NCI-H1092 (cell line): Measurements from ENCODE around the gene PAX7.
"Not testable (repeated sequence)": the region's sequence is repeated elsewhere in the genome, so short reads cannot be mapped to it uniquely, and the experiment has no call there.

Source experiments
- DNase-seq: peaks from one replicate; lab custom pipeline; 2025; lab: John Stamatoyannopoulos, UW

Gene PAX7

DNA sequence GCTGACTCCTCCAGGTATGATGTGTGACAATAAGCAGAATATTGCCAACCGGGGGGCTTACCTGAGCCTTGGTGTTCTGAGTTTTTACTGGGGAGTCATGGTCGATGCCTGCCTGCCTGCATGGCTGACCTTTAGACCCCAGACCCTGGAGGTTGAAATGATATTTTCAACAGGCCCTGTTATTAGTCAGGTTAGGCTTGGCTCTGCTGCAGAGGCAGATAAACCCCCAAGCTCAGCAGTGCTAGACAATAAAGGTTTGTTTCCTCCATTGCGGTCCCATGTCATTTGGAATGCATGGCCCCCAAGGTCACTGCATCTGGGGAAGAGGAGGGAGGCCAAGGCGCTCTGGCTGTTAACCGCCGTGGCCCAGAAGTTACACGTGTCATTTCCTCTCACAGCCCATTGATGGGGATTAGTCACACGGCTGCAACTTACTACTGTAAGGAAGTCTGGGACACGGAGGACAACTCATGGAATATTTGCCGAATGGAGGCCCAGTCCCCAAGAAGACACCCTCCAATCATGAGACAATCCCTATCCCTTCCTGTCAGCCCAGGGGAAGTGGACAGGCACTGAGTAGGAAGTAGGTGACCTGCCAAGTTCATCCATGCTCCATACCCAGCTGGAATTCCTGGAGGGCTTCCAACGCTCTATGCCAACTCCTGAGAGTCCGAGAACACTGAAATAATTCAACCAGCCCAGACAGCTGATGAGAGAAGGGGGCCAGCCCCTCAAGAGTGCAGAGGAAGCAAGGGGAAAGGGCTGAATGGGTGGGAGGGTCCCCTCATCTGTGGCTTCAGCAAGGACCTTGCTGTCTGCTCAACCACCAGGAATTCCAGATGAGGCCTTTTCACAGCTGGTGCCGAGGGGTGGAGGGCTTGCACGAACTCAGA, 131.5 kb downstream of the PAX7 start:
- DNase-seq = no peak

DNA sequence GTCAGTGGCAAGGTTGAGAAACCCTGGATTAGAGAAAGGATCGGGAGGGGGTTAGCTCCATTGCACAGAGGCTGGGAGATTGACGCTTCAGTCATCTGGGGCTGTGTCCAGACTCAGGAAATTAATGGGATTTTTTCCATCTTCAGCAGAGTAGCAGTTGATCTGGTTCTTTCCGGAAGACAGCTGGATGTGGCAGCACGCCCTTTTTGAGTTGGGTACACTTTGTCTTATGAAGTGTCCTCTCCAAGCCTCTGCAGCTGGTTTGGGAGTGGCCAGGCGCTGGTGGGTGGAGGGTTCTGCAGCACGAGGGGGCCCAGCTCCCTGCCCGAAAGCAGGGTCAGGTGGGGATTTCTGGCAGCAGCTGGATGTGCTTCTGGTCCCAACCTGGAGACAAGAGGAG, 133.7 kb downstream of the PAX7 start:
- no peak for DNase-seq

DNA sequence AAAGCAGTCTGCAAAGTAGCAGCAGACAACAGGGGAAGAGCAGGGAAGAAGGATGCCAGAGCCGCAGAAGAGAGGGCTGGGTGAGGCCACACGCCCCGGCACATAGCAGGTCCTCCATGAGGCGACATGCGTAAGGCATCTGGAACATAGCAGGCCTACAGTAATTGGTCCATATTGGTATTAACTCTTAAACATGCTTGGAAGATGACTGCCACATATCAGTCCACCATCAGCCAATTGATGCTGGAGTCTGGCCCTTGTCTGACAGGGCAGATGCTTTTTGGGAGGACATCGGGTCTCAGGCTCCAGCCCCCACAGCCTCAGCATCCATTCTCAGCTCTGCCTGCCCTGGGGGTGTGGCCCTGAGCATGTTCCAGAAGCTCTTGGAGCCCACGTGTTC, 135.1 kb downstream of the PAX7 start:
- DNase-seq = no peak

DNA sequence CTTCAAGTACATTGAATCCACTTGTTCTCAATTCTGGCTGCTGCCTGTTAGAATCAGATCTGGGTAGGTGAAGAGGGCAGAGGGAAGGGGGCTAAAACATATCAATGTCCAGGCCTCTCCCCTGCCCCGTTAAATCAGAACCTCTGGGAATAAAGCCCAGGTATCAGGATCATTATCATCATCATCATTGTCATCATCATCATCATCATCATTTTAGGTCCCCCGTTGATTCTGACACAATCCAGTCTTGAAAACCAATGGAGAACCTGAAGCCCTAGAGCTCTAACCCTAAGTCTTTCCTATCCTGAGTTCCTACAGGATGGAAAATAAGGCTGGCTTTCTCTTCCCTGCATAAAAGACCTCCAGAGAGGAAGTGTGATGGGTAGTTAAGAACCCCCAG, 135.7 kb downstream of the PAX7 start:
- DNase-seq = no peak

DNA sequence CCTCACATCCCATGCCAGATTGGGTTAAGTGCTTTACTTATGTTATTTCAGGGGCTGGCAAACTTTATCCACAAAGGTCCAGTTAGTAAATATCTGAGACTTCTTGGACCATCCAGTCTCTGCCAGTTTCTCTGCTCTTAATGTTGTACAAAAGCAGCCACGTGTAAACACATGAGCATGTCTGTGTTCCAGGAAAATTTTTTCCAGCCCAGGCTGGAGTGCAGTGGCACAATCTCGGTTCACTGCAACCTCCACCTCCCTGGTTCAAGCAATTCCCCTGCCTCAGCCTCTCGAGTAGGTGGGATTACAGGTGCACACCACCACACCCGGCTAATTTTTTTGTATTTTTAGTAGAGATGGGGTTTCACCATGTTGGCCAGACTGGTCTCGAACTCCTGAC, 136.9 kb downstream of the PAX7 start:
- not testable (repeated sequence) for DNase-seq

DNA sequence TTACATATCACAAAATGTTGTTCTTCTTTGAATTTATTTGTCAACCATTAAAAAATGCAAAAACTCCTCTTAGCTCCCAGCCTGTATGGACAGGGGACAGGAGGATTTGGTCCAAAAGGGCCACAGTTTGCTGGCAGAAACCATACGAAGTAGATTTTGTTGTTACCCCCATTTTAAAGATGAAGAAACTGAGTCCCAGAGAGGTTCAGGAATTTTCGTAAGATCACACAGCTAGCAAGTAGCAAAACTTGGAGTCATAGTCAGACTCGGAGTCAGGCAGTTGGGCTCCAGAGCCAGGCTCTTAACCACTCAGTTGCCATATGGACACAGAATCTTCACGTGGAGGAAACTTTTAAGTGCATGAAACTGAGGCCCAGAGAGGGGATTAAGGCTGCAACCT, 137.4 kb downstream of the PAX7 start:
- DNase-seq = no peak

DNA sequence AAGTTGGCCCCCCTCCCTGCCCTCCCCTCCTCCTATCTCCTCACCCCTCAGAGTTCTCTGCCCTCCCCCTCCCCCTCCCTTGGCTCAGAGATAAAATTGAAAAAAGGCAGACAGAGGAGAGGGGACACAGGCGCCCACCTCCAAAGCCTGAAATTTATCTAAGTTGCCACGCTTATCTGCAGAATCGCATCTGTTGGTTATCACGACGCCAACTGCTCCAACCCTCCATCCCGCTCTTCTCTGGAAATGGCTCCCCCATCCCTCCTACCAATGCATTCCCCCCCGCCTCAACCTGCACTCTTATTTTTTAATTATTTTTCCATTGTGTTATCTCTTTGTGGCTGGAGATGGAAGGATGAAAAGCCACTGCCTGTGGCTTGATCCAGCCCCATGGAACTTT, 138.5 kb downstream of the PAX7 start:
- no peak for DNase-seq

DNA sequence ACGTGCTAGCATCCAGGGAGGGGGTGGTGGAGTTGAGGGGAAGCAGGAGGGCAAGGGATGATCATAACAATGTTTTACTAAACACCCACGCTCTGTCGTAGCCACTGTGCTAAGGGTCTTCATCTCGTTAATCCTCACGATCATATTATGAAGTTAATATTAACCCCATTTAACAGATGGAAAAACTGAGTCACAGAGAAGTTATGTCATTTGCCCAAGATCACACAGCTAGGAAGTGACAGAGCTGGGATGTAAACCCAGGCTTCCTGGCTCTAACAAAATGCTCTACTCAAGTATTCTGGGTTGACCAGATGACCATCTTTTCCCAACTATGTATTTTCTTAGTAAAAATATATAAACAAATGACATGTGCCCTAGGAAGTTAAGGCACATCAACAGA, 140.2 kb downstream of the PAX7 start:
- DNase-seq = no peak

DNA sequence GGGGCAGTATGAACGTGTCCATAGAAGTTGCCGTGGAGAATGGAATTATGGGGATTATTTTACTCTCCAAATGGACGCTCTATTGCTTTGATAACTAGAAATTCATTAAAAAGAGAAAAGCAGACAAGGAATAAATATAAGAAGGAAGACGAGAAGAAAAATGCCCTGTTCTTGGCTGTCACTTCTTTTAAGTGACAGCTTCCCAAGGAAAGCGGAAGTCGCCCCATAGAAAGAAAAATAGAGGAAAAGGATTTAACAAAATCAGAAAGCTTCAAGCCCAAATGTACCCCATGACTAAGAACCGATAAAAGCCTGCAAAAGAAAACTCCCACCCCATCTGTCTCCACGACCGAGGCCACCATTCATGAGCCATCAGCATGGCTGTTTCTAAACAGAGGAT, 143.1 kb downstream of the PAX7 start:
- DNase-seq = no peak

DNA sequence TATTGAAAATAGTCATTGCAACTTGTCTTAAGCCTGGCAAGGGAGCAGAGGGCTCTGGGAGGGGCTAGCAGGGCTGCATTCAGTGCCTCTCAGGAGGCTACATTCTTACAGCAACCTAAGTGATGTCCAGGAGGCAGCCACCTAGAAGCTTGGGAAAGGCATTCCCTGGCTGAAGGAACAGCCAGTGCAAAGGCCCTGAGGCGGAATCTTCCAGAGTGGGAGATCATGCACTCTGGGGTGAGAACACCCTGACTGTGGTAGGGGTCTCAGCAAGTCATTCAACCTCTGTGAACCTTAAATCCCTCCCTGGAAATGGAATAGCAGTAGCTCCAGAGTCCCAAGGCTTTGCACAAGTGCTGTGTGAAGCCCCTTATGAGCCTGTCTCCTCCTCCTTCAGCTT, 144.7 kb downstream of the PAX7 start:
- no peak for DNase-seq

DNA sequence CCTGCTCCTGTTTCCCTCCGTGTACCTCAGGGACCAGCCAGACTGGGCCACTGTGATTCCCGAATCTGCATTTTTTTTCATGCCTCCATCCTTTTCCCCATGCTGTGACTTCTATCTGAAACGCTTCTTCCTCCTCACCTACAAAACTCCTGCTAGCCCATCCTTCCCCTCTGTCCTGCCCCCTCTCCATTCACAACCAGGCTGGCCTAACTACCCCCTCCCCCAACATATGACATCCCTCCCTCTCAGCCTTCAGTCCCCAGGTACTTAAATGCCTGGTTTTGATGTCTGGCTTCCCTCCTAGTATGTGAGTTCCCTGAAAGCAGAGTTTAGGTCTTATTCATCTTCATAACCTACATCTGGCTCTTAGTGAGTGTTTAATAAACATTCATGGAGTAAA, 146.1 kb downstream of the PAX7 start:
- no peak for DNase-seq

DNA sequence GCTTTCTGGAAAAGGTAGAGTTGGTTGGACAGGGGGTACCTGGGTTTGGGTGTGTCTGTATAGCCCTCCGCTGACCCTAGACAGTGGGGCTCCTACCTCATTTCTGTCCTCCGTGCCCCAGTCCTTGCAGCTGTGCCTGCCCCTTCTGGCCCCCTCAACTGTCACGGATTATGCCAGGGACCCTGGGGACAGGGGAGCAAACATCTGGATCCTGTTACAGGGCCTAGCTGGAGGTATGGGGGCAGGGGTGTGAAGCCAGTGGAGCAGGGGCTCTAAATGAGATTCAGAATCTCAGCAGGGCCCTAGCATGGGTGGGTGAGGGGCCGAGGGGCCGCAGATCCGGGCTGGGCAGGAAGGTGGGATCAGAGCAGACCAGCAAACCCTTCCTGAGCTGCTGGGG, 147.8 kb downstream of the PAX7 start:
- DNase-seq = no peak

DNA sequence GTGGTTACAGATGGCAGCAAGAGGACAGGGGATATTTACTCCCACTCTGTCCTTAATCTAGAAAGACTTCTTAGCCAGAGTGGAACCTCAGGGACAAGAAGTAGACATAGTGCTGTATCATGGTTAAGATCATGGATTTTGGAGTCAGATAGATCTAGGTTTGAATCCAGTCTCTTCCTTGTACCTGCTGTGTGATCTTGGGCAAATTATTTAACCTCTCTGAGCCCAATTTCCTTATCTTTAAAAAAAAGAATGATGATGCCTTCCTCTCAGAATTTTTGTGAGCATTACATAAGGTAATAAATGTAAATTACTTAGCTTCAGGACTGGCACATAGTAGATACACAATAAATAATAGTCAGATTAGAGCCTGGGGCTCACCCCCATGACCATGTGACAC, 150.4 kb downstream of the PAX7 start:
- no peak for DNase-seq

DNA sequence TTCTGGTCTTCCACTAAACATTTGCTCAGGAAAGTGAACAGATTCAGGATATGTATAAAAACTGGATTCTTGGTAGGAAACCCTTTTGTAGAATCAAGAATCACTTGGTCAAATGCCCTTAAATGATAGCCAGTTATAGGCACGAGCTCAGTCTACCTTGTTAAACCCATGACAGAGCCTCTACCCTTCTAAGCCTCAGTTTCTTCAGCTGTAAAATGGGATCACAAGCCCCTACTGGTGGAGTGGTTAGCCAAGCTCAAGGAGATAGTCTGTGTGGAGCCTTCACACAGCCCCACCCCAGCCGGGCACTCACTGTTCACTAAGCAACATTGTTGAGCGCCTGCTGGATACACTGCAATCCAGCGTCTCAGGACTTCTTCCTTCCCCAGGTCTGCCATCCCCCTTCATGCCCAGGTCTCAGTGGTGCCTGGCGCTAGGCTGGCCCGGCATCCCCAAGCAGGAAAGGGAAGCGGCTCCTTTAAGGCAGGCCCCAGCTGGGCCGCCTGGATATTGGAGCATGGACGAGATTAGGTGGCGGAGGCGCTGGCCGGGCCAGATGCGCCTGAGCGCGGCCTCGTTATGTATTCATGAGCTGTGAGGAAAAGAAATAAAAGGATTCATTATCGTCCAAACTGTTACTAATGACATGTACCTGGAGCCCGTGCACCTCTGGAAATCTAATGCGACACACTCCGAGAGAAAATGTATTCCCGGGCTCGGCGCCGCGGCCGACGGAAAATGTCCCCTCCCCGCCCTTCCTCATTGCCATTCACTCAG, 153.2 kb downstream of the PAX7 start:
- DNase-seq = no peak

DNA sequence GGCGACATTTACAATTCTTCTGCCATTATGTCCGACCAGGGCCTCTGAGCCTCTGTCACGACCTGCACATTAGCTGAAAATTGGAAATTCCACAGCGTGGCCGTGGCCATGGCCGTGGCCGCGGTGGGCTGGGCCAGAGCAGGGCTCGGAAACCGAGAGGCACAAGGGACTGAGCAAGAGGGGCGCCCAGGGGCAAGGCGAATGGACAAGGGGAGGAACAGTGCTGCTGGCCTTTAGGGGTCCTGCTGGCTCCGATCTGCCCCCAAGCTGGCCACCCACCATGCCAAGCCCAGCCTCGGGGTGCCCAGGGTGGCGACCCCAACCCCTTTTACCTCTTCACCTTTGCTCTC, 153.8 kb downstream of the PAX7 start:
- no peak for DNase-seq

DNA sequence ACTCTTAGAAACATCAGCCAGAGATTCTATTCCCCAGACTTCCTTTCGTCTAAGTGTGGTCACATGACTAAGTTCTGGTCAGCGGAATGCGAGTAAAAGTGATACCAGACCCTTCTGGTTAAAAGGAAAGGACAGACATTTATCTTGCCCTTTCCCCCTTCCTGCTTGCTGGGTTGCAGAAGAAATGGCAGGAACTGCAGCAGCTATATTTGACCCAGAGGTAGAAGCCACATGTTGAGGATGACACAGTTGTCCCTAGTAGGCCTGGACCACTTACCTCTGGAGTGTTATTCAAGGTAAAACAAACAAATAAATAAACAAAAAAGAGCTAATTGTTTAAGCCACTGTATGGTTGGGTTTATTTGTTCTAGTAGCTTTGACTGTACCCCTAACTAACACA, 155.5 kb downstream of the PAX7 start:
- DNase-seq = no peak

DNA sequence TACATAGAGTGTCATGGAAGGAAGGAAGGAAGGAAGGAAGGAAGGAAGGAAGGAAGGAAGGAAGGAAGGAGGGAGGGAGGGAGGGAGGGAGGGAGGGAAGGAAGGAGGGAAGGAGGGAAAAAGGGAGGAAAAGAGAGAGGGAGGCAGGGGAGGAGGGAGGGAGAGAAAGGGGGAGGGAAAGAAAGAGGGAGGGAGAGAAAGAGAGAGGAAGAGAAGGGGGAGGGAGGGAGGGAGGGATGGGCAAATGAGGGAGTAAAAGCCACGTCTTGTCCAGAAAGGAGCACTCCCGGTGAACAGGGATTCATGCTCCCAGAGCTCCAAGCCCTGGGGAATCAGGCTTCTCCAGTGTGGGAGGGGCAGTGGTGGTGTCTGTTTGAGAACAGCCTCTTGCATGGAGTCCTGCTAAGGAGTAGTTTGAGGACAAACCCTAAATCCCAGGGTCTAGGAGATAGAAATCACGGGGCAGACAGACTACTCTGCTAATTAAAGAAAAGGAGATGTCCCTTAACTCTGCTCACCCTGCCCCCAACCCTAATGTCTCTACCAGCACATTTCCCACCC, 157.3 kb downstream of the PAX7 start:
- no peak for DNase-seq

DNA sequence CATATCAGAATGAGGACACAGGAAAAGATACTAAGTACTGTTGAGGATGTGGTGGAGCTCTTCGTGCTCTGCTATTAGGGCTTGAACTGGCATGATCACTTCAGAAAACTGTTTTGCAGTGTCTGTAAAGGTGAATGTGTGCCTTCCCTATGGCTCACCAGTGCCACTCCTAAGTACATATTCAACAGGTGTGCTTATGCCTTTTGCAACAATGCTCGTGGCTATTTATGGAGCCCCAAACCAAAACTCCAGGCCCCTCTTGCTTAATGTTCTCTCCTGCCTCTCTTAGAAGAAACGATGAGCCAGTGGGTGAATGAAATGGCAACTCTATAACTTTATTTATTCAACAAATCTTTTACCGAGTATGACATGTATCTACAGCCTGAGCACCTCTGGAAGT, 158.6 kb downstream of the PAX7 start:
- no peak for DNase-seq

DNA sequence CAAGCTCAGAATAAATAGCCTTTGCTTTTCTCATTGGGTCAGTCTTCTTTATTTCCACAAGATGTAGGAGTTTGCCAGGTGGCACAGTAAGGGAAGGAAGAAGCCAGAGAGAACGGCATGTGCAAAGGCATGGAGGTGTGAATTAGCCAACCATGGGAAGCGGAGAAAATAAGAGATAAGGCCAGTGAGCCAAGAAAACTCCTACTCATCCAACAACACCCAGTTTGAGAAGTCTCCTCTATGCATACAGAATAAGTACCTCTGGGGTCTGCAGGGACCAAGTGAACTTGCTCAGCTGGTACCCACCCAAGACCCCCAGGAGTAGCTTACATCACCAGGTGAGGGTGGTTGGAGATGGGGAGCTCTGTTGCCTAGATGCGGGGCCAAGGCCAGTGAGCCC, 162.1 kb downstream of the PAX7 start:
- DNase-seq = no peak

DNA sequence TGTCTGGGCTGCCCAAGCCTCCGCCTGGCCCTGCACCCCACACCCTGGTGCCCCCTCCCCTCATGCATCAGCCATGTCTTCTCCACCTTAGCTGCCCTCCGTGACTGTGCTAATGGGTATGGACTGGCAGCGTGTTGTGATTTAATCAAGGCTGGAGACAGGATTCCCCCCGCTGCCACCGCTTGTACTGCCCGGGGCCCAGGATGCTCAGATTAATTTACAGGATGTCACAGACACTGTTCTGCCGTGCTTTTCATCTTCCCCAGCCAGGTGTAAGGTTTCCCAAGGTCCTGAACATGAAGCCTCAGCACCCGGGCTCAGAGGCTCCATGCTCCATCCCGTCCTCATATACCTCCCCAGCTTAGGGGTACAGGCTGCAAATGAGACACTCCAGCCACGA, 162.5 kb downstream of the PAX7 start:
- no peak for DNase-seq

DNA sequence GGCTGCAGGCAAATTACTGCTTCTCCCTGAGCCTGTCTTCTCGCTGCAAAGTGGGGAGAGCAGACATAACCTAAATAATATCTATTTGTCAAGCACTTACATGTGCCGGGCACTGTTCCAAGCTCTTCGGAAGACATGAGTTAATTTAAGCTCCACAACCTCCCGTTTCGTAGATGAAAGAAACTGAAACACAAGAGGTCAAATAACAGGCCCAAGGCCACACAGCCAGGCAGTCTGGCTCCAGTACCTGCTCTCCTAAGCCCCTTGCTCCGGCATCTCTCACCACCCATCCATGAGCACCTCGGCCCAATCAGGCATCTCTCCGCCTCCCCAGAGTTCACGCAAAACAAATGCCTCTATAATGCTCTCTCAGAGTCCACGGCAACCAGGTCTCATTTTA, 163.4 kb downstream of the PAX7 start:
- DNase-seq = peak; percentile 45

DNA sequence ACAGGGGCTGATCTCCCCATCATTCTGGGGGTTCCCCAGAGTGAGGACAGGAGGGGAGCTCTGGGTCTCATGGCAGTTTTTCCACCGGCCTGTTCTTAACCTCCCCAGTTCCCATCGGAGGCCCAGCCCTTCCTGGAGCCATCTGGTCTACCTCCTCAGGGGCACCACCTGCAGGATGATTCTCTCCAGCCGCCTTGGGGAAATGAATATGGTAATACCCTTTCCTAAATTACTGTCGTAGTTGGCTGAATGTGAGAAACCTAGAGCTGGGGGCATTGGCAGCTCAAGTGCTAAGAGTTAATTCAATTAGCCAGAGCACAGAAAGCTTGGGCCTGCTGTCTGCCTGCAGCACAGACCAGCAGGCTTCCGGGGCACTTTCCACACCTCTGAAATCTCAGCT, 163.9 kb downstream of the PAX7 start:
- DNase-seq = no peak

DNA sequence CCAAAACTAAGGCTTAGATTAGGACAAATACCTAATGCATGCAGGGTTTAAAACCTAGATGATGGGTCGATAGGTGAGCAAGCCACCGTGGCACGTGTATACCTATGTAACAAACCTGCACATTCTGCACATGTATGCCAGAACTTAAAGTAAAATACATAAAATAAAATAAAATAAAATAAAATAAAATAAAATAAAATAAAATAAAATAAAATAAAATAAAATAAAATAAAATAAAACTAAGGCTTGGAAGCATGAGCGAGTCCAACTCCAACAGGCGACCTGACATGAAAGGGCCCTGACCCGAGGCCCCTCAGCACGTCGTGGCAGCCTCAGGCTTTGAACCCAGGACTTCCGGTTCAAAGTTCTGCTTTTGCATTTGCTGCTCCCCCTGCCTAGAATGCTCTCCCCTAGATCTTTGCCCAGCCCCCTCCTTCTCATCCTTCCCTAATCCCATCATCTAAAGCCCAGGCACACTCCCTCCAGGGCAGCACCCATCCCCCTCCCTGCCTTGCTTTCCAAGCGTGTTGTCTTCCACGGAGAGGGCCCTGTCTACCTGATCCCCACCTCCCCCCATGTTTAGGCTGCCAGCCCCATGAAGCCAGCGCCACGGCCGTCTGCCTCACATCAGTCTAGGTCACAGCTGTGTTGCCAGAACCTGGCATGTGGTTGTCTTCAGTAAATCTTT, 164.5 kb downstream of the PAX7 start:
- no peak for DNase-seq
